H9 (cell line): Measurements from ENCODE around the gene PRDX3. TPM values are rescaled to one million over a fixed set of nuclear protein-coding genes. Genes with fewer than 3 reads are reported as not detected.
A peak's percentile ranks its signal among the peaks of the same experiment; 100 is the strongest.

Experiments
- DNase-seq: peaks from one replicate; pipeline ENCODE4 v3.0.0-alpha.2; 2017
- H2AFZ ChIP-seq: one replicate; pipeline ENCODE4 v1.6.1; 2013; ENCODE audit warnings: mild to moderate bottlenecking, low read length, control low read depth, moderate library complexity
- H2AK5ac ChIP-seq: 2 replicates; pipeline ENCODE4 v1.6.1; 2013; ENCODE audit warnings: low read length, control low read depth, mixed read lengths; ENCODE audit not compliant: insufficient read length
- H2BK120ac ChIP-seq: one replicate; pipeline ENCODE4 v1.6.1; 2013; ENCODE audit warnings: low read depth, mild to moderate bottlenecking, low read length, control low read depth, inconsistent platforms; ENCODE audit not compliant: poor library complexity, severe bottlenecking
- H2BK12ac ChIP-seq: 2 replicates; pipeline ENCODE4 v1.6.1; 2013; ENCODE audit warnings: low read length, control low read depth, mixed read lengths, low read depth; ENCODE audit not compliant: insufficient read length
- H2BK15ac ChIP-seq: 2 replicates; pipeline ENCODE4 v1.6.1; 2013; ENCODE audit warnings: low read depth, low read length, control low read depth
- H2BK20ac ChIP-seq: one replicate; pipeline ENCODE4 v1.6.1; 2013; ENCODE audit warnings: low read depth, mild to moderate bottlenecking, low read length, control low read depth, inconsistent platforms; ENCODE audit not compliant: poor library complexity, severe bottlenecking
- H2BK5ac ChIP-seq: 2 replicates; pipeline ENCODE4 v1.6.1; 2013; ENCODE audit warnings: low read length, control low read depth, mixed read lengths; ENCODE audit not compliant: insufficient read length
- H3K14ac ChIP-seq: 2 replicates; pipeline ENCODE4 v1.6.1; 2013; ENCODE audit warnings: low read length, control low read depth; ENCODE audit not compliant: insufficient read depth
- H3K18ac ChIP-seq: 2 replicates; pipeline ENCODE4 v1.6.1; 2013; ENCODE audit warnings: low read depth, mild to moderate bottlenecking, mixed read lengths, low read length, control low read depth; ENCODE audit not compliant: insufficient read length
- H3K23ac ChIP-seq: 2 replicates; pipeline ENCODE4 v1.6.1; 2013; ENCODE audit warnings: low read length, control low read depth, mixed read lengths, low read depth; ENCODE audit not compliant: insufficient read length
- H3K23me2 ChIP-seq: 2 replicates; pipeline ENCODE4 v1.6.1; 2013; ENCODE audit warnings: low read depth, mild to moderate bottlenecking, mixed read lengths, low read length, control low read depth; ENCODE audit not compliant: insufficient read length, poor library complexity, severe bottlenecking
- H3K27ac ChIP-seq: 2 replicates; pipeline ENCODE4 v1.5.1; 2013; ENCODE audit warnings: low read length, control low read depth, mixed read lengths, low read depth; ENCODE audit not compliant: insufficient read length
- H3K27me3 ChIP-seq: 2 replicates; pipeline ENCODE4 v1.6.1; 2013; ENCODE audit warnings: low read length, control low read depth, inconsistent platforms; ENCODE audit not compliant: insufficient read depth
- H3K4ac ChIP-seq: 2 replicates; pipeline ENCODE4 v1.6.1; 2013; ENCODE audit warnings: low read depth, mild to moderate bottlenecking, control low read depth, inconsistent platforms, low read length, moderate library complexity
- H3K4me1 ChIP-seq: 2 replicates; pipeline ENCODE4 v1.6.1; 2013; ENCODE audit warnings: low read length, control low read depth, inconsistent platforms; ENCODE audit not compliant: insufficient read depth
- H3K4me2 ChIP-seq: 2 replicates; pipeline ENCODE4 v1.6.1; 2013; ENCODE audit warnings: low read length, control low read depth, mixed read lengths; ENCODE audit not compliant: insufficient read length, insufficient read depth
- H3K56ac ChIP-seq: 2 replicates; pipeline ENCODE4 v1.6.1; 2013; ENCODE audit warnings: low read depth, mild to moderate bottlenecking, mixed read lengths, low read length, control low read depth; ENCODE audit not compliant: insufficient read length
- H3K79me1 ChIP-seq: 2 replicates; pipeline ENCODE4 v1.6.1; 2013; ENCODE audit warnings: low read depth, mild to moderate bottlenecking, moderate library complexity, low read length, control low read depth, inconsistent platforms; ENCODE audit not compliant: insufficient read depth, poor library complexity, severe bottlenecking
- H3K79me2 ChIP-seq: 2 replicates; pipeline ENCODE4 v1.6.1; 2013; ENCODE audit warnings: low read length, control low read depth, inconsistent platforms; ENCODE audit not compliant: insufficient read depth
- H3K9ac ChIP-seq: 2 replicates; pipeline ENCODE4 v1.6.1; 2013; ENCODE audit warnings: low read length, control low read depth, mixed read lengths; ENCODE audit not compliant: insufficient read length; ENCODE audit errors: extremely low read depth
- H3K9me3 ChIP-seq: one replicate; pipeline ENCODE4 v1.6.1; 2013; ENCODE audit warnings: low read depth, low read length, inconsistent platforms; ENCODE audit not compliant: control insufficient read depth
- H3T11ph ChIP-seq: one replicate; pipeline ENCODE4 v1.6.1; 2013; ENCODE audit warnings: mild to moderate bottlenecking, low read length, control low read depth, inconsistent platforms
- H4K20me1 ChIP-seq: one replicate; pipeline ENCODE4 v1.6.1; 2013; ENCODE audit not compliant: control insufficient read depth, insufficient read length, insufficient read depth
- H4K5ac ChIP-seq: 2 replicates; pipeline ENCODE4 v1.6.1; 2013; ENCODE audit warnings: low read depth, mild to moderate bottlenecking, mixed read lengths, low read length, control low read depth; ENCODE audit not compliant: insufficient read length
- H4K8ac ChIP-seq: replicated peaks from 2 replicates; pipeline ENCODE4 v1.6.1; 2013; ENCODE audit warnings: low read length, control low read depth, mixed read lengths, low read depth; ENCODE audit not compliant: insufficient read length
- H4K91ac ChIP-seq: 2 replicates; pipeline ENCODE4 v1.6.1; 2013; ENCODE audit warnings: low read depth, mild to moderate bottlenecking, moderate library complexity, mixed read lengths, low read length, control low read depth; ENCODE audit not compliant: insufficient read length
- H3K27ac Mint-ChIP-seq, 3 experiments: 2 replicates in 2 of 3; 3 replicates in 1 of 3; pipeline ENCODE4 v1.8.0; 2020 to 2021; ENCODE audit warnings: mixed read lengths in 3 of 3, mild to moderate bottlenecking in 1 of 3, moderate library complexity in 1 of 3
- H3K27me3 Mint-ChIP-seq: 2 replicates; pipeline ENCODE4 v1.8.0; 2021; ENCODE audit warnings: low read depth, mild to moderate bottlenecking, moderate library complexity, mixed read lengths
- H3K36me3 Mint-ChIP-seq, 3 experiments: 2 replicates in 2 of 3; 3 replicates in 1 of 3; pipeline ENCODE4 v1.8.0; 2020 to 2021; ENCODE audit warnings: low read depth in 3 of 3, mixed read lengths in 3 of 3; ENCODE audit not compliant: insufficient read depth in 1 of 3
- H3K4me1 Mint-ChIP-seq, 2 experiments: 2 replicates each; pipeline ENCODE4 v1.8.0; 2020; ENCODE audit warnings: mixed read lengths in 2 of 2
- H3K4me3 Mint-ChIP-seq, 2 experiments: 2 replicates in 1 of 2; 3 replicates in 1 of 2; pipeline ENCODE4 v1.8.0; 2020 to 2021; ENCODE audit warnings: mild to moderate bottlenecking in 2 of 2, mixed read lengths in 2 of 2, moderate library complexity in 1 of 2
- H3K9me3 Mint-ChIP-seq, 2 experiments: 2 replicates in 1 of 2; 3 replicates in 1 of 2; pipeline ENCODE4 v1.8.0; 2020; ENCODE audit warnings: mild to moderate bottlenecking in 2 of 2, mixed read lengths in 2 of 2, moderate library complexity in 1 of 2
- WGBS: extraction: QIAGEN DNeasy Blood & Tissue Kit; methylation state at CpG from one replicate; pipeline ENCODE4 v1.1.7; 2013; ENCODE audit warnings: missing lambda C conversion rate, low lambda C conversion rate, mixed read lengths; ENCODE audit not compliant: insufficient read length; ENCODE audit errors: extremely low coverage; 5-methylcytosine and 5-hydroxymethylcytosine counted together
- total RNA-seq: library from RNA; stranded (reverse); gene quantifications from 2 replicates; pipeline ENCODE4 v1.2.1, GENCODE V29; 2021
- TF ChIP-seq, protein P1 (sequence below): fragments of 200-600 bp; sonication (generic); conservative IDR thresholded peaks from 3 replicates; pipeline ENCODE4 v1.8.0; 2021; ENCODE audit warnings: antibody characterized with exemption, mild to moderate bottlenecking

PRDX3 gene
- total RNA-seq, 1 experiment from 2014 or later = 181 TPM

GRCh38 chr10:119221666-119222065 lies 43.1 kb upstream of the PRDX3 start:
- TF ChIP-seq, protein P1, sequence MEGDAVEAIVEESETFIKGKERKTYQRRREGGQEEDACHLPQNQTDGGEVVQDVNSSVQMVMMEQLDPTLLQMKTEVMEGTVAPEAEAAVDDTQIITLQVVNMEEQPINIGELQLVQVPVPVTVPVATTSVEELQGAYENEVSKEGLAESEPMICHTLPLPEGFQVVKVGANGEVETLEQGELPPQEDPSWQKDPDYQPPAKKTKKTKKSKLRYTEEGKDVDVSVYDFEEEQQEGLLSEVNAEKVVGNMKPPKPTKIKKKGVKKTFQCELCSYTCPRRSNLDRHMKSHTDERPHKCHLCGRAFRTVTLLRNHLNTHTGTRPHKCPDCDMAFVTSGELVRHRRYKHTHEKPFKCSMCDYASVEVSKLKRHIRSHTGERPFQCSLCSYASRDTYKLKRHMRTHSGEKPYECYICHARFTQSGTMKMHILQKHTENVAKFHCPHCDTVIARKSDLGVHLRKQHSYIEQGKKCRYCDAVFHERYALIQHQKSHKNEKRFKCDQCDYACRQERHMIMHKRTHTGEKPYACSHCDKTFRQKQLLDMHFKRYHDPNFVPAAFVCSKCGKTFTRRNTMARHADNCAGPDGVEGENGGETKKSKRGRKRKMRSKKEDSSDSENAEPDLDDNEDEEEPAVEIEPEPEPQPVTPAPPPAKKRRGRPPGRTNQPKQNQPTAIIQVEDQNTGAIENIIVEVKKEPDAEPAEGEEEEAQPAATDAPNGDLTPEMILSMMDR = no peak
- Histone ChIP-seq H2AFZ (no peak overlapping the region), H3K79me1 (no peaks in the 10 kb centered on the region), H3K23ac (no peak overlapping the region), H2BK5ac (no peak overlapping the region), H4K8ac (no peak overlapping the region), H2BK12ac (no peak overlapping the region), H2AK5ac (no peak overlapping the region), H2BK20ac (no peak overlapping the region), H3K56ac (no peak overlapping the region), H3K4me2 (no peak overlapping the region), H3K18ac (no peak overlapping the region), H3T11ph (no peak overlapping the region), H3K9ac (no peak overlapping the region), H3K4ac (no peak overlapping the region), H4K91ac (no peak overlapping the region), H2BK15ac (no peak overlapping the region), H4K20me1 (no peaks in the 10 kb centered on the region), H3K4me1 (peaks cover 8% of the 10 kb centered on the region; the same call in 1 of the 2 replicates), H4K5ac (no peak overlapping the region), H3K9me3 (no peaks in the 10 kb centered on the region), H2BK120ac (no peak overlapping the region), H3K23me2 (no peaks in the 10 kb centered on the region), H3K27ac (no peak overlapping the region), H3K79me2 (no peaks in the 10 kb centered on the region), H3K14ac (no peak overlapping the region), H3K27me3 (no peaks in the 10 kb centered on the region)
- Mint-ChIP-seq H3K9me3 (no peaks in the 10 kb centered on the region; a peak in 1 of 5 replicates), H3K4me3 (no peak overlapping the region), H3K4me1 (peaks cover 24 to 29% of the 10 kb centered on the region in 2 experiments), H3K27me3 (no peaks in the 10 kb centered on the region), H3K27ac (peak overlapping the region in 1 of 3 experiments; percentile 36; a peak in 3 of 7 replicates), H3K36me3 (no peaks in the 10 kb centered on the region)
- DNase-seq = no peak
- no CpG with 5 or more reads among the region's 1 CpG for WGBS
